HL-60 (cell line): Measurements from ENCODE around the gene SLC39A9.
"Not testable (repeated sequence)": the region's sequence is repeated elsewhere in the genome, so short reads cannot be mapped to it uniquely, and the experiment has no call there.

Experiments
- POLR2AphosphoS5 ChIP-seq: IDR thresholded peaks from 2 replicates; pipeline ENCODE4 v1.6.1; 2012; ENCODE audit warnings: low read depth
- REST ChIP-seq: IDR thresholded peaks from 2 replicates; pipeline ENCODE4 v1.6.1; 2012; ENCODE audit warnings: low read depth; ENCODE audit not compliant: insufficient replicate concordance
- TF ChIP-seq, protein P1 (sequence below): IDR thresholded peaks from one replicate; pipeline ENCODE4 v1.5.1; 2011; ENCODE audit warnings: low read length, control low read depth, inconsistent platforms; ENCODE audit not compliant: insufficient read depth

DNA sequence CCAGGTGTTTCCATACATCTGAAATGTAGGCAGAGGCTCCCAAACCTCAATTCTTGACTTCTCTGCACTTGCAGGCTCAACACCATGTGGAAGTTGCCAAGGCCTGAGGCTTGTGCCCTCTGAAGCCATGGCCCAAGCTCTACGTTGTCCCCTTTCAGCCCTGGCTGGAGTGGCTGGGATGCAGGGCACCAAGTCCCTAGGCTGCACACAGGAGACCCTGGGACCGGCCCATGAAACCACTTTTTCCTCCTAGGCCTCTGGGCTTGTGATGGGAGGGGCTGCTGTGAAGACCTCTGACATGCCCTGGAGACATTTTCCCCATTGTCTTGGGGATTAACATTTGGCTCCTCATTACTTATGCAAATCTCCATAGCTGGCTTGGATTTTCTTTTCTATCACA, 79.6 kb downstream of the SLC39A9 start:
- TF ChIP-seq, protein P1, sequence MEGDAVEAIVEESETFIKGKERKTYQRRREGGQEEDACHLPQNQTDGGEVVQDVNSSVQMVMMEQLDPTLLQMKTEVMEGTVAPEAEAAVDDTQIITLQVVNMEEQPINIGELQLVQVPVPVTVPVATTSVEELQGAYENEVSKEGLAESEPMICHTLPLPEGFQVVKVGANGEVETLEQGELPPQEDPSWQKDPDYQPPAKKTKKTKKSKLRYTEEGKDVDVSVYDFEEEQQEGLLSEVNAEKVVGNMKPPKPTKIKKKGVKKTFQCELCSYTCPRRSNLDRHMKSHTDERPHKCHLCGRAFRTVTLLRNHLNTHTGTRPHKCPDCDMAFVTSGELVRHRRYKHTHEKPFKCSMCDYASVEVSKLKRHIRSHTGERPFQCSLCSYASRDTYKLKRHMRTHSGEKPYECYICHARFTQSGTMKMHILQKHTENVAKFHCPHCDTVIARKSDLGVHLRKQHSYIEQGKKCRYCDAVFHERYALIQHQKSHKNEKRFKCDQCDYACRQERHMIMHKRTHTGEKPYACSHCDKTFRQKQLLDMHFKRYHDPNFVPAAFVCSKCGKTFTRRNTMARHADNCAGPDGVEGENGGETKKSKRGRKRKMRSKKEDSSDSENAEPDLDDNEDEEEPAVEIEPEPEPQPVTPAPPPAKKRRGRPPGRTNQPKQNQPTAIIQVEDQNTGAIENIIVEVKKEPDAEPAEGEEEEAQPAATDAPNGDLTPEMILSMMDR = not testable (repeated sequence)
- not testable (repeated sequence) for TF ChIP-seq POLR2AphosphoS5, REST
